ENCODE data around the gene AIG1. TPM values are rescaled to one million over a fixed set of nuclear protein-coding genes. Genes with fewer than 3 reads are reported as not detected.
"Not testable (repeated sequence)": the region's sequence is repeated elsewhere in the genome, so short reads cannot be mapped to it uniquely, and the experiment has no call there.

AIG1 gene
- total RNA-seq, 8 experiments from 2014 or later: 21.8 to 73.5 (median 29.5) TPM

DNA sequence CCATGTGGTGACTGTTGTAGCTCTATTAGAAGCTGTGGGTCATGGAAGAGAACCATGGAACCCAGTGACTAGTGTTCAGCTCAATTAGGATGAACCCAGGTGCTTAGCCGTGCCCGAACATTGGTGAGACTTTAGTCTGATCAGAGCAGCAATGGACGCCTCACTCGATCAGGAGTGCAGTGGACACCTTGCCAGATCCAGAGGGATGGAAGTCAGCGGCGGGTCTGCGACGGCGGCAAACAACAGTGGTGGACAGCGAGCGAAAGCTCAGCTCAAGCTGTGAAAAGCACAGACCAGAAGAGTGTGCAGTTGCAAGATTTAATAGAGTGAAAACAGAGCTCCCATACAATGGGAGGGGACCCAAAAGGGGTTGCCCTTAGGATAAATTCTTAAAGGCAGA lies 26.6 kb downstream of the AIG1 start:
- 80 to 97% (median 96%) methylated on average over 1 to 9 of the region's 11 CpGs; no CpG with 5 or more reads in 5 of the 10 experiments for WGBS, 10 experiments
- H3K4me1 ChIP-seq (replicated peaks in 1 of 2); in situ Hi-C loops (cut with MboI; ENCODE audit: low pct_unique_long_range_greater_than_20kb in 2 of 9, low sequenced_read_pairs in 9 of 9, unreplicated experiment in 9 of 9); H3K27ac ChIP-seq; ATAC-seq (replicated peaks in 6 of 8); H3K4me3 ChIP-seq: not testable (repeated sequence)

DNA sequence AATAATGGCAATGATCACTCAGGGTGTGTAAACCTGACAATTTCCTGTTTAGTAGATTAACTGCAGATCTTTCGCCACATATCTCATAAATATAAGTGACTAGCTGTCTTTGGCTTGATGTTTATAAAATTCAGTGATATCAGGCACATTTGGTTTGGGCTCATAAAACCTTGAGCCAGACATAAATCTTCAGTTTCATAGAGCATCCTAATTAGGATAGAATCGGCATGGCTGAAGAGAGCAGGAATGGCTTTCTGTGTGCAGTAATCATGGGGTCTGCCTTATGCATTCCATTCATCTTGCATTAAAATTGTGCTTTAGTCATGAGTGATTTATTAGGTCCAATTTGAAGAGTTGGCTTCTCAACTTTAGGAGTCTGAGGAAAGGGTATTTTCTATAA lies 27.2 kb downstream of the AIG1 start:
- Histone ChIP-seq H3K4me3 (no peak overlapping the region), H3K4me1 (replicated peaks in 1 of 2) (no peaks in the 10 kb centered on the region), H3K27ac (no peak overlapping the region)
- WGBS, 10 experiments: 50 to 100% (median 89%) methylated on average over 1 to 2 of the region's 2 CpGs; no CpG with 5 or more reads in 2 of the 10 experiments
- ATAC-seq (replicated peaks in 6 of 8): peak in 5 of 8 experiments; percentile 18 to 60 (median 47)
- in situ Hi-C loops (cut with MboI; ENCODE audit: low pct_unique_long_range_greater_than_20kb in 2 of 9, low sequenced_read_pairs in 9 of 9, unreplicated experiment in 9 of 9): no loop called here

DNA sequence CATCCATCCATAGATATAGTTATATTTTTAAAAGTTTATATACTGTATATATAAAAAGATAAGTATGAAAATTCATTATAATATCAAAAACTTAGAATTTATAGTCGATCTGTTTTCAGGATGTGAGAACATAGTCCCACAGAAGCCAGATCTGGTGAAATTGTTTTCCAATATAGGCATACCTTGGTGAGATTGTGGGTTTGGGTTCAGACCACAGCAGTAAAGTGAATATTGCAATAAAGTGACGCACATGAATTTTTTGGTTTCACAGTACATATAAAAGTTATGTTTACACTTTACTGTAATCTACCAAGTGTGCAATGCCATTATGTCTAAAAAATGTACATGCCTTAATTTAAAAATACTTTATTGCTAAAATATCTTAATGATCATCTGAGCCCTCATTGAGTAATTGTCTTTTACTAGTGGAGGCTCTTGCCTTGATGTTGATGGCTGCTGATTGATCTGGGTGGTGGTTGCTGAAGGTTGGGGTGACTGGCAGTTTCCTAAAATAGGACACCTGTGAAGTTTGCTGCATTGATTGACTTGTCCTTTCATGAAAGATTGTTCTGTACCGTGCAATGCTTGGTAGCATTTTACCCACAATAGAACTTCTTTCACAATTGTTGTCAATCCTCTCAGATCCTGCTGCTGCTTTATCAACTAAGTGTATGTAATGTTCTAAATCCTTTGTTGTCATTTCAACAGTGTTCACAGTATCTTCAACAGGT lies 29.8 kb downstream of the AIG1 start:
- H3K4me1 ChIP-seq (replicated peaks in 1 of 2): no peaks in the 10 kb centered on the region
- H3K4me3 ChIP-seq: no peak overlapping the region
- no peak for ATAC-seq (replicated peaks in 6 of 8)
- in situ Hi-C loops (cut with MboI; ENCODE audit: low pct_unique_long_range_greater_than_20kb in 2 of 9, low sequenced_read_pairs in 9 of 9, unreplicated experiment in 9 of 9): no loop called here
- WGBS, 10 experiments: 82 to 100% (median 97%) methylated on average over 2 to 3 of the region's 3 CpGs; no CpG with 5 or more reads in 2 of the 10 experiments
- H3K27ac ChIP-seq: no peak overlapping the region

DNA sequence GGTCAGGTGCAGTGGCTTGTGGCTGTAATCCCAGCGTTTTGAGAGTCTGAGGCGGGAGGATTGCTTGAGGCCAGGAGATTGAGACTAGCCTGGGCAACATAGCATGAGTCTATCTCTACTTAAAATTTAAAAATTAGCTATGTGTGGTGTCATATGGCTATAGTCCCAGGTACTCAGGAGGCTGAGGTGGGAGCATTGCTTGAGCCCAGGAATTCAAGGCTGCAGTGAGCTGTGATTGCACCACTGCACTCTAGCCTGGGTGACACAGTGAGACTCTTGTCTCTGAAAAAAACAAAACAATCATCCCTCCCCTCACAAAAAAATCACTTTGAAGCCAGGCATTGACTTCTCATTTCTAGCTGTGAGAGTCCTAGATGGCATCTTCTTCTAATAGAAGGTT lies 32.1 kb downstream of the AIG1 start:
- ATAC-seq (replicated peaks in 6 of 8): no peak
- Histone ChIP-seq H3K4me3 (no peak overlapping the region), H3K27ac (no peak overlapping the region), H3K4me1 (replicated peaks in 1 of 2) (no peaks in the 10 kb centered on the region)
- in situ Hi-C loops (cut with MboI; ENCODE audit: low pct_unique_long_range_greater_than_20kb in 2 of 9, low sequenced_read_pairs in 9 of 9, unreplicated experiment in 9 of 9): no loop called here
- WGBS, 10 experiments: 80 to 100% (median 100%) methylated on average over 1 to 2 of the region's 2 CpGs; no CpG with 5 or more reads in 3 of the 10 experiments

DNA sequence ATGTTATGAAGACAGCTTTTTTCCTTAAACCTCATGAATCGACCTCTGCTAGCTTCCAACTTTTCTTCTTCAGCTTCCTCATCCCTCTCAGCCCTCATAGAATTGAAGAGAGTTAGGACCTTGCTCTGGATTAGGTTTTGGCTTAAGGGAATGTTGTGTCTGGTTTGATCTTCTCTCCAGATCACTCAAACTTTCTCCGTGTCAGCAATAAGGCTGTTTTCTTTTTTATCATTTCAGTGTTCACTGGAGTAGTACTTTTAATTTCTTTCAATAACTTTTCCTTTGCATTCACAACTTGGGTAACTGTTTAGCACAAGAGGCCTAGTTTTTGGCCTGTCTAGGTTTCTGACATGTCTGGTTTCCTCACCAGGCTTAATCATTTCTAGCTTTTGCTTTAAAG lies 32.6 kb downstream of the AIG1 start:
- WGBS, 10 experiments: 20 to 100% (median 57%) methylated on average over 1 to 2 of the region's 2 CpGs; no CpG with 5 or more reads in 1 of the 10 experiments
- Histone ChIP-seq H3K4me3 (no peak overlapping the region), H3K27ac (no peak overlapping the region), H3K4me1 (replicated peaks in 1 of 2) (no peaks in the 10 kb centered on the region)
- in situ Hi-C loops (cut with MboI; ENCODE audit: low pct_unique_long_range_greater_than_20kb in 2 of 9, low sequenced_read_pairs in 9 of 9, unreplicated experiment in 9 of 9): no loop called here
- ATAC-seq (replicated peaks in 6 of 8): no peak

DNA sequence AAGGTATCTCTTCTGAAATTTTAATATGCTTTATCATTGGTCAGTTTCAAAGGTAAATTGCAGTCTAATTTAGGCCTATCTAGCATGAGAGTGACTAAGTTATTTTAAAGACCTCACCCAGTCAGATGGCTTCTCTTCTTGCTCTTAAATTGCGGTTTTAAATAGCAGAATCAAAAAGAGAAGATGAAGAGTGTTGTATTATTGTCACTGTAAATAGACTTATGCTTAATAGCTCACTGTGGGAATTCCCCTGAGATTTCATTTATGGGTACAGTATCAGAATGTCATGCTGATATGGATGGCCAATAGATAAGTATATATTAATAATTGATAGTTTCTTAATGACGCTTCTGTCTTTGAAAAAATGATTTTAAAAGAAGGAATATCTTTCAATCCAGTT lies 35.7 kb downstream of the AIG1 start:
- 75 to 100% (median 96%) methylated on average over 1 to 2 of the region's 2 CpGs; no CpG with 5 or more reads in 1 of the 10 experiments for WGBS, 10 experiments
- in situ Hi-C loops (cut with MboI; ENCODE audit: low pct_unique_long_range_greater_than_20kb in 2 of 9, low sequenced_read_pairs in 9 of 9, unreplicated experiment in 9 of 9): no loop called here
- no peak overlapping the region for H3K27ac ChIP-seq
- no peak overlapping the region for H3K4me3 ChIP-seq
- no peak for ATAC-seq (replicated peaks in 6 of 8)
- H3K4me1 ChIP-seq (replicated peaks in 1 of 2): no peaks in the 10 kb centered on the region

DNA sequence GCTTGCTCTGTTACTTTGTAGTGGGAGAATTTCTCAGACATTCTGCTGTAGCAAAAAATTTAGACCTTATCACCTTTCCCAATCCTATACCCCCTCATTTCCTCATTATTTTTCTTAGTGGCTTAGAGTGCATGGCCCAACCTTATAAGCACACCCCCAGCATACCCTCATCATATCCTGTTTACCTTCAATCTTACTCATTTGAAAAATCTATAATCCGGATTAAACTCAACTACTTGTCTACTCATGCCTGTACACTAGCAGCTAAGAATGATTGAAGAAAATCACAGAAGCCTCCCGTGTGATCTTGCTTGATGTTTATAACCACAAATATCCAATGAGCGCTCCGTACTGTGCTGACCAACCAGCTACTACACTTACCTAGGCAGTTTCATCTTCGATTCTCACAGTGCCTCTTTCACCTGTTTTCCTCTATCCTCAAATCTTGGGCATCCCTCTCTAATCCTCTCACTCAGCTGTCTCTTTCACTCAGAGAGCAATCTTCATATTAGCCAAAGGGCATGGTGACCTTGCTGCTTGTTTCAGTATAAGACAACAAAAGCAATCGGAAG lies 36.6 kb downstream of the AIG1 start:
- in situ Hi-C loops (cut with MboI; ENCODE audit: low pct_unique_long_range_greater_than_20kb in 2 of 9, low sequenced_read_pairs in 9 of 9, unreplicated experiment in 9 of 9): no loop called here
- H3K4me3 ChIP-seq: no peak overlapping the region
- no peak overlapping the region for H3K27ac ChIP-seq
- ATAC-seq (replicated peaks in 6 of 8): no peak
- WGBS, 10 experiments: 83 to 100% (median 86%) methylated on average over 1 to 6 of the region's 6 CpGs; no CpG with 5 or more reads in 1 of the 10 experiments
- H3K4me1 ChIP-seq (replicated peaks in 1 of 2): no peaks in the 10 kb centered on the region

DNA sequence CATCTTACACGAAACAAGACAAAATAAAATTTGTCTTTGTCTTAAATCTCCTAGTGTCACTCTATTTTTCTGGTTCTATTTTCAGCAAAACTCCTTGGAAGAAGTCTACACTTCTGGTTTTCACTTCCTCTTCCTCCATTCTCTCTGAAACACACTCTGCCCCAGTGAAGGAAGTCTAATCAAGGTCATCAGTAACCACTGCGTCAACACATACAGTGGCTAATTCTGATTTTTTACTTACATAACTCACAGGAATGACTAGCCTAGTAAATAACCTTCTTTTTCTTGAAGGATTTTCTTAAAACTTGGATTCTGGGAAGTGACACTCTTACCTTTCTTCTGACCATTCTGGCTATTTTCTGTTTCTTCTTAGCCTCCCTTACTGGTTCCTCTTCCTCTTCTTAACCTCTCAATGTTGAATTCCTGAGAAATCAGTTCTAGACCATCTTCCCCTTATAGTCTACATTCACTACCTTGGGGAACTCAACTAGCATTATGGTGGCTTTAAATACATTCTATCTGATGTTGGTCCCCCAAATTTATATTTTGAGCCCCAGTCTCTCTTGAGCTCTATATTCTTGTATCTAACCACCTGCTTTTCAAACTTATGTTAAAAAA lies 37.5 kb downstream of the AIG1 start:
- ATAC-seq (replicated peaks in 6 of 8): no peak
- no peak overlapping the region for H3K4me3 ChIP-seq
- no peak overlapping the region for H3K27ac ChIP-seq
- H3K4me1 ChIP-seq (replicated peaks in 1 of 2): no peaks in the 10 kb centered on the region
- WGBS, 10 experiments: 81 to 100% (median 94%) methylated on average over 1 to 2 of the region's 2 CpGs
- in situ Hi-C loops (cut with MboI; ENCODE audit: low pct_unique_long_range_greater_than_20kb in 2 of 9, low sequenced_read_pairs in 9 of 9, unreplicated experiment in 9 of 9): no loop called here

DNA sequence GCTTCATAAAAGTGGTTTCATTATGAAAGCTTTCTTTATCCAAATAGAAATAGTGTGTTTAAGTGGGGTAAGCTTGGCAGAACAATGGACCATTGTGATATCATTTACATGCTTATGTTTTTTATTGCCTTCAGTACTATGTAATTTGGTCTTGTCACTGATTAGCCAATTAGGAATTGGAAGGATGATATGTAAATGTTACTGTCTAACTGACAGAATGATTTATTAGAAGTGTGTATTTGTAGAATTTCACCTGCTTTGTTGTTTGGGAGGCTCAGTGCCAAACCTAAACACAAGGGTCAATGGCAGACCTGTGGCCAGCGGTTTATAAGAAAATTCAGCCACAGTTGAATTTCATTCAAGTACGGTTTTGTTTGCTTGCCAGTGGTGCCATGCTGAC lies 39.0 kb downstream of the AIG1 start:
- ATAC-seq (replicated peaks in 6 of 8): peak in 1 of 8 experiments; percentile 18
- WGBS, 10 experiments: 40 to 100% (median 94%) methylated on average over 1 to 2 of the region's 2 CpGs; no CpG with 5 or more reads in 3 of the 10 experiments
- Histone ChIP-seq H3K4me1 (replicated peaks in 1 of 2) (no peaks in the 10 kb centered on the region), H3K4me3 (no peak overlapping the region), H3K27ac (no peak overlapping the region)
- in situ Hi-C loops (cut with MboI; ENCODE audit: low pct_unique_long_range_greater_than_20kb in 2 of 9, low sequenced_read_pairs in 9 of 9, unreplicated experiment in 9 of 9): no loop called here

DNA sequence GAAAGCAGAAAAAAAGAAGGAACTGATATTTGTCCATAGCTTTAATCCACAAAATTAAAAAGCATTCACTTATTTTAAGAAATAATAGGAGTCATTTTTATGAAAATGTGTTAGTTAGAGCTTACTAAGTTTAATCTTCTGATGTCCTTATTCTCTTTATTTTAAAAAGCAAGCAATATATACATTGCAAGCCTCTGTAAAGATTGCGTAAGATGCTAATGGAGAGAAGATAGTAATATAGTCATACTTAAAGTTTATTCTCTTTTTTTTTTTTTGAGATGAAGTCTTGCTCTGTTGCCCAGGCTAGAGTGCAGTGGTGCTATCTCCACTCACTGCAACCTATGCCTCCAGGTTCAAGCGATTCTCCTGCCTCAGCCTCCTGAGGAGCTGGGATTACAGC lies 39.7 kb downstream of the AIG1 start:
- Histone ChIP-seq H3K27ac (no peak overlapping the region), H3K4me1 (replicated peaks in 1 of 2) (no peaks in the 10 kb centered on the region), H3K4me3 (no peak overlapping the region)
- ATAC-seq (replicated peaks in 6 of 8): no peak
- WGBS, 10 experiments: 84 to 100% (median 100%) methylated on average over 1 to 2 of the region's 2 CpGs; no CpG with 5 or more reads in 2 of the 10 experiments
- in situ Hi-C loops (cut with MboI; ENCODE audit: low pct_unique_long_range_greater_than_20kb in 2 of 9, low sequenced_read_pairs in 9 of 9, unreplicated experiment in 9 of 9): no loop called here

DNA sequence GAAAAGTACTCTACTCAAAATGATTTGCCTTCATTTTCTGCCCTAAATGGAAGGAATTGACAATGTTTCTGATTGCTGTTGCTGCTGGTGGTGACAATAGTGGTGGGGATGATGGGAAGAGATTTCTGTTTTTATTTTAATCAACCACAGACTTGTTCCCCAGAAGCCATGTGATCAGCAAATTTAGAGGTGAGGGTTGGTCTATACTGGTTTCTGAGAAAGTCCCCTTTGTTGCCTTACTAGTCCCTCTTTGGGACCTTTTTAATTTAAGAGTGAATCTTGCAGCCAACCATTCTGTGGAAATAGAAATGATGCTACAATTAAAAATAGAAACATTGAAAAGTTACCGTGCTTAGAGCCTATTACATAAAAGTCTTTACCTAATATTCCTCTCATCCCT lies 43.2 kb downstream of the AIG1 start:
- ATAC-seq (replicated peaks in 6 of 8): no peak
- 0 to 100% (median 65%) methylated on average over 1 of the region's 1 CpG; no CpG with 5 or more reads in 2 of the 10 experiments for WGBS, 10 experiments
- no peaks in the 10 kb centered on the region for H3K4me1 ChIP-seq (replicated peaks in 1 of 2)
- H3K4me3 ChIP-seq: no peak overlapping the region
- H3K27ac ChIP-seq: no peak overlapping the region
- in situ Hi-C loops (cut with MboI; ENCODE audit: low pct_unique_long_range_greater_than_20kb in 2 of 9, low sequenced_read_pairs in 9 of 9, unreplicated experiment in 9 of 9): no loop called here

DNA sequence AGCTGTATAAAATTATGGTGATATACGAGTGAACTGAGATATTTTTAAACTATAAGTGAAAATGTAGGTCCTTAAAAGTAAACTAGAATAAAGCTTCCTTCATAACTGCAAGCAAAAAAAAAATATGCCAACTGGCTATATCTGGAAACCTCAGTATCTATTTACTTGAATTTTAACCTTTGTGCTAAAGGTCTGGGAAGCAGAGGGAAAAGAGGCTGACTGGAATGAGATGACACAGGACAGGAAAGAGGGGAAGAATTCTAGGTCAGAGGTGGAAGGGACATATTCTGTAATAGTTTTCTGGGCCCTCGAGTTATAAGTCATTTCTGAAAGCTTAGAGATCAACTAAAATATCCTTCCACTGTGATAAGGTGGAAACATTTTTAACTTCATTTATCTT lies 46.8 kb downstream of the AIG1 start:
- in situ Hi-C loops (cut with MboI; ENCODE audit: low pct_unique_long_range_greater_than_20kb in 2 of 9, low sequenced_read_pairs in 9 of 9, unreplicated experiment in 9 of 9): no loop called here
- Histone ChIP-seq H3K27ac (no peak overlapping the region), H3K4me3 (no peak overlapping the region), H3K4me1 (replicated peaks in 1 of 2) (no peaks in the 10 kb centered on the region)
- no peak for ATAC-seq (replicated peaks in 6 of 8)
- WGBS, 10 experiments: 44 to 100% (median 79%) methylated on average over 1 to 2 of the region's 2 CpGs; no CpG with 5 or more reads in 2 of the 10 experiments

DNA sequence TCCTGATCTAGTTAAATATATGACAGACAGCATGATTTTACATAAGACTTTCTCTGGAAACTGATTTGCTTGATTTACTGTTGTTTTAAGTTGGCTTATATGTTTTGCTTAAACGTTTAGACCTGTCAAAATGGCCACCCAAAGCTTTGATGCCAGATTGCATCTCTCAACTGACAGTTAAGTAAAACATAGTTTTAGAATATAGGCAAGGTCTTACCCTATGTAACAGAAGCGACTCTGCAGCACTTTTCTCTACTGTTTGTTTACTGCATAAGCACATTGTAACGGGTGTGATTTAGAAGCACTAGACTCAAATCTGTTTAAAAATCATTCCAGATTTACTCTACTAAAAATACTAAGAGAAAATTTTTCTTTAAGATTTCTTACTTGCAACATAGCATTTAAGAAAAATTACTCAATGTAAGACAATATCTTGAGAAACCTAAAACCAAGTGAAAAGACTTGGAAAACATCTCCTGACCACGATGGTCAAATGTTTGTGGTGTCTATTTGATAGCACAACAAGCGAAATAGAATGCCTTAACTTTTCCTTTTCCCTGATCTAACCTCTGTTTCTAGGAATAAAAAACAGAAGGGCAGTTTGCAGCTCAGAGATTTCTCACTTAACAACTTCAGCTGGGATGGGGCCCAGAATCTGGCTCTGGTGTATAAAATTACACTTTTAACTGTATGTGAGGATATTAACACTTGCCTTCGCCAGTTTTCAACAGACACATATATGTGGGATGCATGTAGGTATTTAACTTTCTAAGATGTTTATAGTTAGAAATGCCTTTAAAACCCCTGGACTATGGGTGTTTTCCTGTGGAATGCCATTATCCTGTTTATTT lies 47.4 kb downstream of the AIG1 start:
- no peak for ATAC-seq (replicated peaks in 6 of 8)
- Histone ChIP-seq H3K27ac (no peak overlapping the region), H3K4me1 (replicated peaks in 1 of 2) (no peaks in the 10 kb centered on the region), H3K4me3 (no peak overlapping the region)
- in situ Hi-C loops (cut with MboI; ENCODE audit: low pct_unique_long_range_greater_than_20kb in 2 of 9, low sequenced_read_pairs in 9 of 9, unreplicated experiment in 9 of 9): no loop called here
- 24 to 91% (median 79%) methylated on average over 1 to 6 of the region's 6 CpGs for WGBS, 10 experiments

Data from motor neuron (in vitro differentiated cells).